Activated T-cell treated with anti-CD3 and anti-CD28 coated beads for 48 hours (primary cell): ENCODE results near the gene APRT.
A peak's percentile ranks its signal among the peaks of the same experiment; 100 is the strongest.

ENCODE experiments used
- DNase-seq: peaks from one replicate; pipeline ENCODE4 v3.0.0-alpha.2; 2020; ENCODE audit warnings: low read depth

The APRT gene, protein sequence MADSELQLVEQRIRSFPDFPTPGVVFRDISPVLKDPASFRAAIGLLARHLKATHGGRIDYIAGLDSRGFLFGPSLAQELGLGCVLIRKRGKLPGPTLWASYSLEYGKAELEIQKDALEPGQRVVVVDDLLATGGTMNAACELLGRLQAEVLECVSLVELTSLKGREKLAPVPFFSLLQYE

DNA sequence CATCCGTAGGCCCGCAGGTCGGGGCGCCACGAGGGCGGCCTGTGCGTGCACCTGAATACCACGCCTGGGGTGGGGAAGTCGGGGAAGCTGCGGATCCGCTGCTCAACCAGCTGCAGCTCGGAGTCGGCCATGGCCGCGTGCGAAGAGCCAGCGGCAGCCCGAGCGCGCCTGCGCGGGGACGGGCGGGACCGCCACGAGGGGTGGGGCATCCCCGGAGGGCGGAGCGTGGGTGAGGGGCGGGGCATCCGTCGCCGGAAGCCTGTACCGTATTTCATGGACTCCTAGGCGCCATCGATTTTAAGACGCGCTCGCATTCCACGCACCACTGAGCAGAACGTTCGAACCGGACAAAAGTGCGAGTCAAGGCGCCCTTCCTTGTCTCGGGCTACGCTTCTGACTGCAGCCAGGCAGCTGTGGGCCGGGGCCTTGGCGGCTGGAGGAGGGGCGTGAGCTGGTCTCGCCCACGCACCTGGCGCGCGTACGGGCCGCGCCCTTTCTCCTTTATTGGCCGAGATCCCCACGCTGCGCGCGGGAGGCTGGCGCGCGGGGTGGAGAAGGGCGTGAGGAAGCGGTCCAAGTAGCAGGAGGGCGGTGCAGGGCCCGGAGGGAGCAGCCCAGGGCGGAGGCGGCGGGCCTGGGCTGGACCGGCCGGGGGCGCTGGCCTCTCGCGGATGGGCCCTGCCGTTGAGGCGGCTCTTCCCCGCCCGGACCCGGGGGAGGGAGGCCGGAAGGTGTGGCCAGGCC is at the start of gene APRT:
APRT (minus strand) TSS at position 160 of the 744 bp plus-strand sequence; CDS start at position 131, 29 bp downstream.
- DNase-seq, result peak; percentile 99

DNA sequence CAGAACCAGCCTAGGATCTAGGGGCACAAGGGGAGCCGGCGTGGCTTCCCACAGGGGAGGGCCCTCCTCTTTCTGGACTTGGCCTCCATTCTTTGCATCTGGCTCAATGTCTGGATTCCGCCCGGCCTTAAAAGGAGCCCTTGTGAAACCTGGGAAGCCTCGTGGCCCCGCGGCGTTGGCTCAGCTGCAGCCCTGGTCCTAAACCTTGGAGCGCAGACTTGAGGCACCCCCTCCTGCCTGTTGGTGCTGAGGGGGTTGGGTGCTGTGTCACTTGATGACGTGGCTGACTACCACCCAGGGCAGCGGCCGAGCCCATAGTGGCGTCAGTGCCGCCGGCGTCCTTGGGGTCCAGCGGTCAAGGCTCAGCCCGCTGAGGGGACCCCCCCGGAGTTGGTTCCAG is 49.6 kb upstream of the APRT start:
- no peak for DNase-seq

DNA sequence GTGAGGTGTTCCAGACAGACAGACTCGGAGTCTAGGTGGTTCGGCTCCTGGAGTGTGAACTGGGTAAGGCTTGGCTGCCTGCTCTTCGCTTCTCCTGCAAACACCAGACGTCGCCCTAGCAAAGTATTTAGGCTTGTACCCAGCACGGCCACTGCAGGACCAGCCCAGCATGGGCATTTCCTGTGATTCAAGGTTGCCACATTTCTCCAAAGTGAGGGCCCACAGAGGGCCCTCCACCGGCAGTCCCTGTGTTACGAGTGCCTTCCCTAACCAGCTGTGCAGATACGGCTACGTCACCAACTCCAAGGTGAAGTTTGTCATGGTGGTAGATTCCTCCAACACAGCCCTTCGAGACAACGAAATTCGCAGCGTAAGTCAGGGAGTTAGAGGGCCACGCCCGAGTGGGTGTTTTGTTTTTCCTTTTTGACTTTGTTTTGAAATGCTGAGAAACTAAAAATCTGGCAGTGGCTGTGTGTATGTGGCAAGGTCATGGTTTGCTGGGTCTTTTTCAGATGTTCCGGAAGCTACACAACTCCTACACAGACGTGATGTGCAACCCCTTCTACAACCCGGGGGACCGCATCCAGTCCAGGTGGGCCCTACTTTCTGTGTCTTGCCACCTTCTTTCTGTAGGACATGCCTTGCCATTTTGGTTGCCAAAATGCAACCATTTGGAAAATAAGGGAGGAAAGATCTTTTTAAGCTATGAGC is 47.8 kb upstream of the APRT start:
- DNase-seq, result no peak

DNA sequence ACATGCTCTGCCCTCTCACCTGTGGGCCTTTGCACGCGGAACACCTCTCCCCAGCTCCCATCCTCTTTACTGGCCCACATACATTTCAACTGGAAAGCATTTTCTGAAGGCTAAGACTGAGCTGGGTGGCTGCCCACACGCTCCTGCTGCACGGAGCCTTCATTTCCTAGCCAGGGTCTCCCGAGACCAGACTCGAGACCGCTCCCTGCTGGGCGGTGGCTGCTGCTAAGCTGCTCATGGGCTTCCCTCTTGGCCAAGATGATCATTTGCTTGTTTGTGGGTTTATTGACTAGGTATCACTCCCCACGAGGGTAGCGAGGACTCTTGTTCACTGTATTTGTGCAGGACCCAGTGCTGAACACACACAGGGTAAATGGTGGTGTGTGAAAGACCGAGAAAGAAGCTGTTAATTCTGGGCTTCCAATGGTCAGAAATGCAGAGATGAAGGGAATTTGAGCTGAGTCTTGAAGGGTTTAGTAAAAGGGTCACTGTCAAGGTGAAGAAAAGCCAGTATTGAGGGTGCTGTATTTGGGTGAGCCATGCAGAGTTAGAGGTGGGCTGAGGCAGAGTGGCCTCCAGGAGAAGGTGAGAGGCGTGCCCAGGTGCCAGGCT is 46.1 kb upstream of the APRT start:
- DNase-seq, result peak; percentile 69

DNA sequence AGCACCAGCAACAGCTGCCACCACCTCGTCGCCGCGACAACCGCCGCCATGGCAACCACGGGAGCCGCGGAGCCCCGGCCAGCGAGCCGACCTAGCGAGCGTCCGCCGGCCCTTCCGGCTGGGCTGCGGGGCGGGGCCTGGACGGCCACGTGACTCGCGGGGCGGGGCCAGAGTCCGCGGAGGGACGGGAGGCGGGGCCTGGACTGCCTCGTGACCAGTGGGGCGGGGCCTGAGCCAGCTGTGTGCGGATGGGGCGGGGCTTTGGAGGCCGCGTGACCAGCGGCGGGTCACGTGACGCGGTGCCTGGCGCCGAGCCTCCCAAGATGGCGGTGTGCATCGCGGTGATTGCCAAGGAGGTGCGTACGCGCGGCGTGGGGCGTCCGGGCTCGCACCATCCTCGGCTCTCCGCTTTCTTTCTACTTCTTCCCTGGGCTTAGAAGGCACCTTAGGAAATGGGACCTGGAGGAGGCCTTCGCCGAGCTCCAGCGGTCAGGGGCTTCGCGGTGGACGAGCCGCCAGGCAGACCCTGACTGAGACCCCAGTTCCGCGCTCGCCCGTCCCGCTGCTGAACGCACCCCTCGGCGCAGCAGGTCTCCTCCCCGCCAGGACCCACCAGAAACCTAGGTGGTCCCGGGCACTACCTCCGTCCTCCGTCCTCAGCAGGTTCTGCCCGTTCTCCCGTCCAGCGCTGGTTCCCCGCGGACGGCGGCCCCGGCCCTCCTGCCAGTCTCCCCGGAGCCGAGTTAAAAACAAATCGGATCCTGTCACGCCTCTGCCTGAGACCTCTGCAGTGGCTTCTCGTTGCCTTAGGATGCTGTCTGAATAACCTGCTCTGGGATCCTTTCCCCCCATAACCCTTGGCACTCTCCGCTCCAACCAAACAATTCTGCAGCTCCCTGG is 45.4 kb upstream of the APRT start, which contains the start of the genes GALNS and TRAPPC2L:
GALNS (minus strand) TSS at position 120 of the 900 bp plus-strand sequence; CDS start at position 50, 70 bp downstream.
TRAPPC2L (plus strand) TSS at position 300 of the 900 bp plus-strand sequence; CDS start at position 324, 24 bp downstream.
- peak; percentile 100 for DNase-seq

DNA sequence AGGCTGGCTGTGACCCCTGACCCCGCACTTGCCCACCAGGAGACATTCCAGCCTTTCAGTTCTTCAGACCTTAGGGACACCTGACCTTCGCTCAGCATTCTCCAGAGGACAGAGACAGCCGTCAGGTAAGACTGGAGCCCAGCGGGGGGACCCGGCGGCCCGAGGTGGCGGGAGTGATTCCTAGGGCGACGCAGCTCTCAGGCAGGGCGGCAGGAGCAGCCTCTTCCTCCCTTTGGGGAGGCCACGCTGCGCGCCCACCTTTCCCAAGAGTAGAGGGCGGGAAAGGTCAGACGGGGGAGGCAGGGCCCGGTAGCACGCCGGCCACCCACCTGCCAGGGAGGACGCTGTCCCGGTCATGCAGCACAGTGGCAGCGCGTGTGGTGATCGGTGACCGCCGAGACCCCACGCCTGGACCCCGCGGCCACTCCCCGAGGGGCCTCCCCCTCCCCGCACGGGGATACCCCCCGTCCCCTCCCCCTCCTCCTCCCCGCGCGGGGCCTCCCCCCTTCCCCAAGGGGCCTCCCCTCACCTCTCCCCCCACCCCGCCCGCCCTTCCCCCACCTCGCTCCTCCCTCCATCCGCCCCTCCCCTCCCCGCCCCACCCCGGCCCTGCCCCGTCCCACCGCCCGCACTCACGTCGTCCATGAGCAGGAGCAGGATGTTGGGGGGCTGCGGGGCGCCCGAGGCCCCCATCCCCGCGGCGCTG is 44.5 kb upstream of the APRT start:
- no peak for DNase-seq

DNA sequence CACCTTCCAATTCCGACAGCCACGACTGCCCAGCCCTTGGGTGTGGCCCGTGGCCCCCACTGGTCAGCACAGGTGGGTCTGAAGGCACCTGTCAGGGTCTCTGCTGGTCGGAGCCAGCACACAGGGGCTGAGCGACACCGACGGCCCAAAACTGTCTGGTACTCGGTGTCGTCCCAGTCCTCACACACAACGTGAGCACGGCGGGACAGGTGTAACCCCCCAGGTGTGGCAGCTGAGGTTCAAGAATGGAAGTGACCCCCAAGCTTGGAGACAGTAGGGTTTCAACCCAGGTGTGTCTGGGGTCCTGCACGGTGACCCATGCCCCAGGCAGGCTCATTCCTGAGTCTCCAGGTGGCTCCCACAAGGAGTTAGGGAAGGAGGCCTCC is 44.0 kb upstream of the APRT start:
- no peak for DNase-seq

DNA sequence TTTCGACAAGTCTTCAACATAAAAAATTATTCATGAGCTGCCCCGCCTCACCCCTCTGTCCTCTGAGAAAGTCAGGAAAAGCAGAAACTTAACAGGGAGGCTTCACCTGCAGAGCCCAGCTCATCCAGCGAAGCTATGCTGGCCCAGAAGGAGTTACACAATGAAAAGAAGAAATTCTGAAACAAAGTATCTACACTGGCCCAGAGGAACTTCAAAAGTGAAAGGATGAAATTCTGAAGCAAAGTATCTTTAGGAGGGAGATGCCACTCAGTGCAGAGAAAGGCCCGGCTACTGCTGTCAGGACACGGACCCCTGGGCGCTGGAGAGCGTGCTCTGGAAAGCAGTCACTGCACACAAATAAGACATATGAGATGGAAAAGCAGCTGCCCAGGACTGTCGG is 43.4 kb upstream of the APRT start:
- no peak for DNase-seq

DNA sequence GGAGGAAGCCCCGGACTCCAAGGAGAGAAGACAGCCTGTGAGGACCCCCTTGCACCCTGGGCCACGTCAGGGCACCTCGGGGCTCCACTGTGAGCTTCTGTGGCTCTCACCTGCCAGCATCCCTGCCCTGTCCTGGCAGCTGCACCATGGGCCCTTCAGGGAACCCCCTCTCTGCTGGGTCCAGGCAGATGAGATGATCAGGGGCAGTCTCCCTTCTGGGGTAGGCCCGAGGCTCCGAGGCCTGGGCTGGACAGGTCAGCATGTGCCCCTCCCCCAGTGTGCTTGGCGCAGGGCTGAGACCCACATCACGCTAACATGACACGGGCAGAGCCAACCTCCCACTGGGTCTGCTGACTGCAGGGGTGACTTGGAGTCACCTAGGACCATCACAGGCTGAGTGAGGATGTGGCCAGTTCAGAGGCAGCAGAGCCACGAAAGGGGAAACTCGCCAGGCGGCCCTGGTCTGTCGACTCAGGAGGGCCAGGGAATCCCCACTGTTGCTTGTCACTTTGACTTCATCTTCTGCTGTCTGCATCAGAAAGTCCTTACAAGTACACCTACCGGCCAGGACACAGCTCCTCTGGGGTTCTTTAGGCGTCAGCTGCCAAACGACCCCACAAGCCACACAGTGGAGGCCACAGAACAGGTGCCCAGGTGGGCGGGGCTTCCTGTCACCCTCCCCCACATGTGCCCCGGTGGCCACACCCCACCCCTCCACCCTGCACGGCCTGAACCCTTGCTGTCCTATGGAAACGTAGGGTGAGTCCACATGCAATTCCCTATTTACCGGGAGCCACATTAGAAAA is 42.8 kb upstream of the APRT start:
- no peak for DNase-seq

DNA sequence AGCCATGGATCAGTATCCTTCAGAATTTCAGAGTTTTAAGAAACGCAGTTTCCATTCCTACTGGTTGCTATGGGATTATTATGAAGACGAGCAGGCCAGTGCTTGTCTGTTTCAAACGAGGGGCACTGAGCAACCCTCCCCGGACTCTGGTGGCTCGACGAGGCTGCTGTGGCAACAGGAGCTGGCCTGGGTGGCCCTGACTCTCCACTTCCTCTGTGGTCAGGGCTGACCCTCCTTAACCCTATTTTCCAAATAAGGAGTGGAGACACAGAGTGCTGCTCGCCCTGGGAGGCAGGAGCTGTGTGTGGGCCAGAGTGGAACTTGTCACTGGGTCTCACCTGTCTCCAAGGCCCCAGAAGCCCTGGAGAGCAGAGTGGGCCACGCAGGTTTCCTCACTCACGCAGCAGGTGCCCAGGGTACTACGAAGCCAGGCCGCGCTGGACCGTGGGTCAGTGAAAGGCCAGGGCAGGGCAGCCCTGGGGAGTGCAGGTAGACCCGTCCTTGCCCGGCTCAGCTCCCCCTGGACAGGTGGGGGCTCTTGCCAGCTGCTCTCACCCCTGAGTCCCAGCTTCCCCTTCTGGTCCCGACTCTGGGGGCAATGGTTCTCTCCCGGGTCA is 41.7 kb upstream of the APRT start:
- DNase-seq, result no peak

DNA sequence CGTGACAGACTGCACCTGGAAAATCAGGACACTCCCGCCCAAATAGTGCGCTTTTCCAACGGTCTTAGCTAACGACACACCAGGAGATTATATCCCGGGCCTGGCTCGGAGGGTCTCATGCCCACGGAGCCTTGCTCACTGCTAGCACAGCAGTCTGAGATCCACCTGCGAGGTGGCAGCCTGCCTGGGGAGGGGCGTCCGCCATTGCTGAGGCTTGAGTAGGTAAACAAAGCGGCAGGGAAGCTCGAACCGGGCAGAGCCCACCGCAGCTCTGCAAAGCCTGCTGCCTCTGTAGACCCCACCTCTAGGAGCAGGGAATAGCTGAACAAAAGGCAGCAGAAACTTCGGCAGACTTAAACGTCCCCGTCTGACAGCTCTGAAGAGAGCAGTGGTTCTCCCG is 39.9 kb upstream of the APRT start:
- no peak for DNase-seq

DNA sequence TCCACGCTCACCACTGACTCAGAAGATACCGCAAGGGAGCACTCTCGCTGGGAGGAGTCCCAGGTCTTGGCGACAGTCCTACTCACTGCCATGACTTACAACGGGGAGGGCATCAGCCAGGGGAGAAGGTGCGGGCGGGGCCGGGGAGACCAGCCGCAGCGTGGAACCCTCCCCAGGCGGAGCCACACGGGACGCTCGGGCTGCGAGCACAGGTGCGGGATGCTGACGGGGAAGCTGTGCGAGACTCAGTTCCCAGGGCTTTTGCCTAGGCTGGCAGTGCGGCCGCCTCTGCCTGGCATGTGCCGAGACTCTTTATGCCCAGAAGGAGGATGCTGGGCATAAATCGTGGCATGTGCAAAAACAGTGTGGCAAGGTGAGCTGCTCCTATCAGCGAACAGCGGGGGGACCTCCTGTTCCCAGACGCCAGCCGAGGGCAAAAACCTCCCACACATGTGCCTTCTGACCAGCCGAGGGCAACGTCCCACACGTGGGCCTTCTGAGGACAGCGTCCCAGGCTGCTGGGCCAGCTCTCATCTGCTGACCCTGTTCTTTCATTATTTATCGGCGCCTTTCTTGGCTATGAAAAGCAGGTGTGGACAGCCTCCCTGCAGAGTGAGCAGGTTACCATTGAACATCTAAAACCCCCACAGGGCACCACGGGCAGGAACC is 38.9 kb upstream of the APRT start:
- DNase-seq, result no peak

DNA sequence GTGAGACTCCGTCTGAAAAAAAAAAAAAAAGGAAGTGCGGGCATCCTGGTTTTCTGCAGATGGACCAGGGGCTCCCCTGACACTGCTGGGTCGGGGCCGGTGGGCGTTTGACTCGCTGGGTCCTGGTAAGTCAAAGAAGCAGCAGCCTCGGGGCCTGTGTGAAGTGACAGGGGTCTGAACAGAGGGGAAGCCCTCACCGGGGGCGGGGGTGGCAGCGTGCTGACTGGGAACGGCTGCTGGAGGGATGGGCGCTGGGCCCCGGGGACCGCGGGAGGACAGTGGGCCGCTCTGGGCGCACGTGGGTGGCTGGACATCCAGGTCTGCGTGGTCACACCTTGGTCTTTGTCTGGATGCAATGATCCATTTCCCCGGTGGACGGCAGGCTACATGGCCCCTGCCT is 36.8 kb upstream of the APRT start:
- DNase-seq, result no peak

DNA sequence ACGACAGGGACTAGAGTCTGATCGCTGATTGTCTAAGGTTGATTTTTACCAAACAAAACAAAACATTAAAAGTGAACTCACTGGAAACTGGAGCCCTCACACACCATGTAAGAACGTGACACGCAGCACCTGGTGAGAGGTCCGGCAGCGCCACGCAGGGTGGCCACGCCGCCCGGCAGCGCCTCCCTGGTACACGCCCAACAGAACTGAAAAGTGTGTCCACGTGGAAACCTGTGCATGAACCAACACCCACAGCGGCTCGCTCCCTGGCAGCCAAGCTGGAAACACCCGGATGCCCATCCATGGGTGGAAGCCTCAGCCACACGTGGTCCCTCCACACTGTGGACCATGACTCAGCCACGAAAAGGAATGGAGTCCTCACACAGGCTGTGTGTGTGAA is 35.9 kb upstream of the APRT start:
- DNase-seq, result no peak

DNA sequence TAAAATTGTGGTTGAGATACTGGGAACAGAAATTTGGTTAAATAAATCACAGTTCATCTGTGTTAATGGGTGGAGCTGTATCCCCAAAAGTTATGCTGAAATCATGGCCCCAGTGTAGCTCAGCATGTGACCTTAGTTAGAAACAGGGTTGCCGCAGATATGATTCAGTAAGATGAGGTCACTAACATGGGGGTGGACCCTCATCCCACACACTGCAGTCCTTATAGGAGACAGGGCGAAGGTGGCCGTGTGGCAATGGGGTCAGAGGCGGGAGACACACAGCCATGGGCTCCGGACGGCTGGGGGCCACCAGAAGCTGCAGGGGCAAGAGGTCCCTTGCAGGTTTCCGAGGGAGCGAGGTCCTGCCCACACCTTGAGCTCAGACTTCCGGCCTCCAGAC is 34.4 kb upstream of the APRT start:
- DNase-seq, result no peak

DNA sequence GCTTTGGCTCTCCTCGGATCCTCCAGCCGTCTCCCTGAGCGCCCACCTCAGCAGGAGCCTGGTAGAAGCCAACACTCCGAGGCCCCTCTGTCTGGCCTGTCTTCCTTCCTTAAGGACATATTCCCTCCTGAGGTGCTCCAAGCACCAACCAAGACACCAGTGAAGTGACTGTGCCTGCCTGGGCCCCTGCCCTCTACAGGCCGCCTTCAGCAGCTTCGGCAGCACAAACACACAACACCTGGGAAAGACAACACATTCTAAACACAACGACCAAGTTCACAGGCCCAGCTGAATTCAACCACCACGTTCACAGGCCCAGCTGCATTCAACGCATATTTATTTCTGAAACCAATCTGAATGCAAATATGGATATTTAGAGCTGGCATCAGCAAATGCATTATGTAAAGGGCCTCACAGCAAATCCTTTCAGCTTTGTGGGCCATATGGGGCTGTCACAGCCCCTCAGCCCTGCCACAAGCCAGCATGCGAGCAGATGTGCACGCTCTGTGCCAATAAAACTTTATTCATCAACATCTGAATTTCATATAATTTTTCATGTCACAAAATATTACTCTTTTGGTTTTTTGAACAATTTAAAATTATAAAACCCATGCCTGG is 32.8 kb upstream of the APRT start:
- no peak for DNase-seq

DNA sequence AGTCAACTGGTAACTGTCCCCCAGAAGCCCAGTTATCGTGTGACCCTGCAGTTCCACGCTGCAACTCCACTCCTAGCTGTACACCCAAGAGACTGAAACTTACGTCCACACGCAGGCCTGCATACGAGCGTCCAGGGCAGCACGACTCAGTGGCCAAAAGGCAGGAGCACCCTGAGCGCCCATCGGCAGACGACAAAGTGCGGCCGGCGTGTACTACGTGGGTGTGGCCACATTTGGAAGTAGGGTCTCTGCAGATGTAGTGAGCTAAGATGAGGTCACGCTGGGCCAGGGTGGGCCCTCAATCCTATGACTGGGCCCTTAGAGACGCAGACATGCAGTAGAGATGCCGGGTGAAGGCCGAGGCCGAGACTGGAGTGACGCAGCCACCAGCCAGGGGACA is 31.5 kb upstream of the APRT start:
- DNase-seq, result no peak

DNA sequence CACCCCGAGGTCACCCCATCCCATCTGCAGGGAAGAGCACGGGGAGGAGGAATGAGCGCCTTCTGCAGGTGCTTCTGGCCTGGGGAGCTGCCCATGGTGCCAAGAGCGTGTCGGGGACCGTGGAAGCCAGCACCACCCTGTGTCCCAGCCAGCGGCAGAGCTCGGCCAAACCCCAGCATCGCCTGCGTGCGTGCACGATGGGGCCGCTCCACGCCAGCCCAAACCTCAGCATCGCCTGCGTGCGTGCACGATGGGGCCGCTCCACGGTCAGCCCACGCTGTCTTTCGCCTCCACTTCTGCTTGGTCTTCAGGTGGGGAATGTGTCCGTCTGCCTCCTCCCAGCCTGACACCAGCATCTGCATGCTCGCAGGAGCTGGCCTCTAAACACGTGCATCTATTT is 31.1 kb upstream of the APRT start:
- no peak for DNase-seq

DNA sequence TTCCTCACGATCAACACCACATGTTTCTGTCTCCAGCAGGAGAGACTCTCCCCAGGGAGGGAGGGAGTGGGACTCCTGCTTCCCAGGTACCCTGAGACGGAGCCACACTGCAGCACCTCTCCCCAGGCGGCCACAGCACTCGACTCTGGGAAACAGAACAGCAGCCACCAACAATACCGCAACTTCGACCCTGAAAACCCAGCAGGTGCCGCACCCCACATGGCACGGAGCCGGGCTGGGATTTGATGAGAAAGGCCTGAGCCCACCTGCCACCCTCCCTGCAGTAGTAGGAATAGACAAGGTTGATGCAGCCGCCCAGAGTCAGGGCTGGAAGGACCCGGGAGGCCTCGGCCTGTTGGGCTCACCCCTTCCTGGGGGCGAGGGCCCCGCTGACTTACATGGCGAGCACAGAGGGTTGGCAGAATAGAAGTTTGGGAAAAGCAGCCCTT is 30.6 kb upstream of the APRT start:
- no peak for DNase-seq
